HEK293 (cell line): ENCODE measurements around the gene PIGO.

Experiments used
- GFI1B ChIP-seq: fragments of 450-650 bp; formaldehyde crosslinking; IDR thresholded peaks from 2 replicates; pipeline ENCODE4 v1.5.1; 2016; ENCODE audit warnings: missing biosample characterization, missing genetic modification characterization
- SP3 ChIP-seq: fragments of 450-650 bp; formaldehyde crosslinking; IDR thresholded peaks from 2 replicates; pipeline ENCODE4 v1.5.1; 2016; ENCODE audit warnings: missing biosample characterization, missing genetic modification characterization
- TSHZ1 ChIP-seq: fragments of 450-650 bp; formaldehyde crosslinking; IDR thresholded peaks from 2 replicates; pipeline ENCODE4 v1.5.1; 2016; ENCODE audit warnings: missing biosample characterization, missing genetic modification characterization, borderline replicate concordance
- ZBTB10 ChIP-seq: fragments of 450-650 bp; formaldehyde crosslinking; IDR thresholded peaks from 2 replicates; pipeline ENCODE4 v1.5.1; 2016; ENCODE audit warnings: missing biosample characterization, missing genetic modification characterization
- ZBTB20 ChIP-seq: fragments of 450-650 bp; formaldehyde crosslinking; IDR thresholded peaks from 2 replicates; pipeline ENCODE4 v1.5.1; 2016; ENCODE audit warnings: missing biosample characterization, missing genetic modification characterization
- ZBTB44 ChIP-seq: fragments of 450-650 bp; IDR thresholded peaks from 2 replicates; pipeline ENCODE4 v1.5.1; 2018; ENCODE audit warnings: missing biosample characterization, mild to moderate bottlenecking, missing genetic modification characterization
- ZNF114 ChIP-seq: fragments of 450-650 bp; formaldehyde crosslinking; IDR thresholded peaks from 2 replicates; pipeline ENCODE4 v1.5.0; 2017; ENCODE audit warnings: missing biosample characterization, missing genetic modification characterization
- ZNF146 ChIP-seq: fragments of 450-650 bp; formaldehyde crosslinking; IDR thresholded peaks from 2 replicates; pipeline ENCODE4 v1.5.1; 2016; ENCODE audit warnings: missing biosample characterization, missing genetic modification characterization
- ZNF169 ChIP-seq: fragments of 450-650 bp; formaldehyde crosslinking; IDR thresholded peaks from 2 replicates; pipeline ENCODE4 v1.5.1; 2016; ENCODE audit warnings: missing biosample characterization, missing genetic modification characterization
- ZNF175 ChIP-seq: fragments of 450-650 bp; formaldehyde crosslinking; IDR thresholded peaks from 2 replicates; pipeline ENCODE4 v1.5.1; 2016; ENCODE audit warnings: missing biosample characterization, missing genetic modification characterization
- ZNF18 ChIP-seq: fragments of 450-650 bp; formaldehyde crosslinking; IDR thresholded peaks from 2 replicates; pipeline ENCODE4 v1.5.1; 2016; ENCODE audit warnings: missing biosample characterization, missing genetic modification characterization
- ZNF221 ChIP-seq: fragments of 450-650 bp; formaldehyde crosslinking; IDR thresholded peaks from 2 replicates; pipeline ENCODE4 v1.5.1; 2017; ENCODE audit warnings: missing biosample characterization, missing genetic modification characterization, borderline replicate concordance
- ZNF239 ChIP-seq: fragments of 450-650 bp; formaldehyde crosslinking; IDR thresholded peaks from 2 replicates; pipeline ENCODE4 v1.5.1; 2016; ENCODE audit warnings: missing biosample characterization, missing genetic modification characterization
- ZNF280D ChIP-seq: fragments of 450-650 bp; formaldehyde crosslinking; IDR thresholded peaks from 2 replicates; pipeline ENCODE4 v1.5.1; 2016; ENCODE audit warnings: missing biosample characterization, missing genetic modification characterization
- ZNF302 ChIP-seq: fragments of 450-650 bp; formaldehyde crosslinking; IDR thresholded peaks from 2 replicates; pipeline ENCODE4 v1.5.1; 2016; ENCODE audit warnings: missing biosample characterization, missing genetic modification characterization, low read depth
- ZNF324 ChIP-seq: fragments of 450-650 bp; formaldehyde crosslinking; IDR thresholded peaks from 2 replicates; pipeline ENCODE4 v1.5.1; 2016; ENCODE audit warnings: missing biosample characterization, missing genetic modification characterization
- ZNF37A ChIP-seq: fragments of 450-650 bp; IDR thresholded peaks from 2 replicates; pipeline ENCODE4 v1.5.1; 2018; ENCODE audit warnings: missing biosample characterization, missing genetic modification characterization
- ZNF398 ChIP-seq: fragments of 450-650 bp; formaldehyde crosslinking; IDR thresholded peaks from 2 replicates; pipeline ENCODE4 v1.5.1; 2017; ENCODE audit warnings: missing biosample characterization, missing genetic modification characterization
- ZNF426 ChIP-seq: fragments of 450-650 bp; formaldehyde crosslinking; IDR thresholded peaks from 2 replicates; pipeline ENCODE4 v1.5.1; 2017; ENCODE audit warnings: missing biosample characterization, missing genetic modification characterization, mild to moderate bottlenecking, inconsistent platforms, moderate library complexity
- ZNF580 ChIP-seq: fragments of 450-650 bp; formaldehyde crosslinking; IDR thresholded peaks from 2 replicates; pipeline ENCODE4 v1.5.1; 2016; ENCODE audit warnings: missing biosample characterization, missing genetic modification characterization
- ZNF792 ChIP-seq: fragments of 450-650 bp; formaldehyde crosslinking; IDR thresholded peaks from 2 replicates; pipeline ENCODE4 v1.5.1; 2016; ENCODE audit warnings: missing biosample characterization, missing genetic modification characterization

The PIGO gene

GRCh38 chr9:35102769-35103659 lies 6.6 kb upstream of the PIGO start, which contains the start of gene STOML2 (continued):
- TF ChIP-seq ZNF398 (tag by site-specific recombination): no peak
- TF ChIP-seq ZNF18 (tag by site-specific recombination): no peak
- no peak for TF ChIP-seq ZBTB44 (tag by site-specific recombination)
- peak; percentile 80; the same call in 1 of the 2 replicates for TF ChIP-seq ZNF239 (tag by site-specific recombination)
- TF ChIP-seq ZNF792: no peak
- TF ChIP-seq ZNF169 (tag by site-specific recombination): no peak
- TF ChIP-seq ZNF280D (tag by site-specific recombination): no peak
- TF ChIP-seq ZNF114 (tag by site-specific recombination): no peak
- no peak for TF ChIP-seq ZBTB20 (tag by site-specific recombination)
- TF ChIP-seq TSHZ1: no peak
- TF ChIP-seq ZNF426: no peak
- no peak for TF ChIP-seq ZBTB10 (tag by site-specific recombination)
- TF ChIP-seq ZNF302 (tag by site-specific recombination): no peak
- 0 out of 2 replicates have a peak, but pooled peaks have one; percentile 13 for TF ChIP-seq GFI1B
- TF ChIP-seq ZNF37A (tag by site-specific recombination): no peak
- 0 out of 2 replicates have a peak, but pooled peaks have one; percentile 5 for TF ChIP-seq ZNF146 (tag by site-specific recombination)
- peak; percentile 76 for TF ChIP-seq ZNF580 (tag by site-specific recombination)
- TF ChIP-seq ZNF175 (tag by site-specific recombination): no peak
- TF ChIP-seq ZNF324 (tag by site-specific recombination): peak; percentile 80
- TF ChIP-seq ZNF221 (tag by site-specific recombination): no peak
- peak; percentile 62 for TF ChIP-seq SP3 (tag by site-specific recombination)
